BLaER1 treated with 17β-estradiol and CSF1 and Interleukin-3, amounts not matched to agents 10 nM and 100 nM (cell line): ENCODE results near the gene CNOT8.

Source experiments
- H3K27ac ChIP-seq, 11 experiments: shearing (Covaris generic); formaldehyde crosslinking; 2 replicates each; pipeline ENCODE4 v1.8.1; 2022
- H3K27me3 ChIP-seq, 11 experiments: shearing (Covaris generic); formaldehyde crosslinking; 2 replicates each; pipeline ENCODE4 v1.8.1; 2022
- H3K36me3 ChIP-seq, 11 experiments: shearing (Covaris generic); formaldehyde crosslinking; 2 replicates each; pipeline ENCODE4 v1.8.1; 2022
- H3K4me1 ChIP-seq, 10 experiments: shearing (Covaris generic); formaldehyde crosslinking; 2 replicates each; pipeline ENCODE4 v1.8.1; 2022
- H3K4me2 ChIP-seq, 11 experiments: shearing (Covaris generic); formaldehyde crosslinking; 2 replicates each; pipeline ENCODE4 v1.8.1; 2022
- H3K4me3 ChIP-seq, 10 experiments: shearing (Covaris generic); formaldehyde crosslinking; 2 replicates each; pipeline ENCODE4 v1.8.1; 2022
- H3K9ac ChIP-seq, 11 experiments: shearing (Covaris generic); formaldehyde crosslinking; 2 replicates each; pipeline ENCODE4 v1.8.1; 2022
- H3K9me3 ChIP-seq, 11 experiments: shearing (Covaris generic); formaldehyde crosslinking; replicated peaks in 1 of 11; 2 replicates each; pipeline ENCODE4 v1.8.1; 2022
- H4K20me1 ChIP-seq, 11 experiments: shearing (Covaris generic); formaldehyde crosslinking; 2 replicates each; pipeline ENCODE4 v1.8.1; 2022
- Cebpa-rat ChIP-seq, 11 experiments: shearing (Covaris generic); IDR thresholded peaks; 2 replicates each; pipeline ENCODE4 v1.8.1; 2022

The CNOT8 gene

GRCh38 chr5:154865466-154866184 lies 7.2 kb downstream of the CNOT8 start:
- Histone ChIP-seq H4K20me1 (peaks cover 88 to 100% (median 98%) of the 10 kb centered on the region in 11 experiments), H3K4me2 (no peak overlapping the region), H3K36me3 (peaks cover 72 to 94% (median 76%) of the 10 kb centered on the region in 11 experiments), H3K4me1 (peaks cover 26 to 41% (median 35%) of the 10 kb centered on the region in 10 experiments), H3K27me3 (no peaks in the 10 kb centered on the region), H3K9ac (no peak overlapping the region), H3K4me3 (no peak overlapping the region), H3K9me3 (no peaks in the 10 kb centered on the region), H3K27ac (no peak overlapping the region)
- TF ChIP-seq Cebpa-rat (IDR thresholded peaks at IDR 0.05), result no peak

- Histone ChIP-seq H3K9me3 (no peaks in the 10 kb centered on the region), H3K27ac (no peak overlapping the region), H3K9ac (no peak overlapping the region), H3K4me1 (peaks cover 18 to 29% (median 24%) of the 10 kb centered on the region in 10 experiments), H3K4me2 (no peak overlapping the region), H4K20me1 (peaks cover 80 to 100% (median 92%) of the 10 kb centered on the region in 11 experiments), H3K36me3 (peaks cover 85 to 100% (median 88%) of the 10 kb centered on the region in 11 experiments), H3K4me3 (no peak overlapping the region), H3K27me3 (no peaks in the 10 kb centered on the region)
- TF ChIP-seq Cebpa-rat (IDR thresholded peaks at IDR 0.05), result no peak
Measured at GRCh38 chr5:154866841-154867240, 8.4 kb downstream of the CNOT8 start.

GRCh38 chr5:154868702-154869101 lies 10.3 kb downstream of the CNOT8 start:
- no peak overlapping the region for H3K27ac ChIP-seq
- peaks cover 0 to 10% (median 7%) of the 10 kb centered on the region in 10 experiments; a peak in 18 of 20 replicates for H3K4me1 ChIP-seq
- H3K36me3 ChIP-seq, result peaks cover 96 to 100% (median 99%) of the 10 kb centered on the region in 11 experiments
- TF ChIP-seq Cebpa-rat (IDR thresholded peaks at IDR 0.05), result no peak
- H3K9ac ChIP-seq, result peak overlapping the region in 1 of 11 experiments; percentile 14; a peak in 1 of 22 replicates
- H4K20me1 ChIP-seq, result peaks cover 62 to 96% (median 74%) of the 10 kb centered on the region in 11 experiments
- H3K4me3 ChIP-seq, result no peak overlapping the region
- H3K9me3 ChIP-seq, result 0 out of 22 replicates have a peak, but pooled peaks cover 0 to 1% (median 0%) of the 10 kb centered on the region in 11 experiments
- H3K27me3 ChIP-seq, result no peaks in the 10 kb centered on the region
- H3K4me2 ChIP-seq, result peak overlapping the region in 3 of 11 experiments; percentile 5 to 24 (median 21); a peak in 3 of 22 replicates

- Histone ChIP-seq H3K9me3 (peaks cover 14 to 31% (median 21%) of the 10 kb centered on the region in 11 experiments; a peak in 21 of 22 replicates), H3K4me2 (no peak overlapping the region), H3K9ac (no peak overlapping the region), H3K4me3 (no peak overlapping the region), H3K27ac (no peak overlapping the region), H3K4me1 (peaks cover 0 to 9% (median 0%) of the 10 kb centered on the region in 10 experiments; a peak in 8 of 20 replicates), H3K27me3 (no peaks in the 10 kb centered on the region), H3K36me3 (peaks cover 96 to 100% (median 100%) of the 10 kb centered on the region in 11 experiments), H4K20me1 (peaks cover 37 to 84% (median 55%) of the 10 kb centered on the region in 11 experiments; a peak in 21 of 22 replicates)
- TF ChIP-seq Cebpa-rat (IDR thresholded peaks at IDR 0.05), result no peak
Measured at GRCh38 chr5:154871734-154872133, 13.3 kb downstream of the CNOT8 start.

GRCh38 chr5:154873791-154874331 lies 15.4 kb downstream of the CNOT8 start:
- no peak overlapping the region for H3K4me2 ChIP-seq
- H3K36me3 ChIP-seq, result peaks cover 96 to 100% (median 100%) of the 10 kb centered on the region in 11 experiments
- no peak overlapping the region for H3K27ac ChIP-seq
- no peak overlapping the region for H3K9ac ChIP-seq
- H3K27me3 ChIP-seq, result no peaks in the 10 kb centered on the region
- no peak for TF ChIP-seq Cebpa-rat (IDR thresholded peaks at IDR 0.05)
- H3K4me1 ChIP-seq, result peaks cover 0 to under 1% (median 0%) of the 10 kb centered on the region in 10 experiments; a peak in 5 of 20 replicates
- no peak overlapping the region for H3K4me3 ChIP-seq
- H4K20me1 ChIP-seq, result peaks cover 16 to 63% (median 33%) of the 10 kb centered on the region in 11 experiments; a peak in 20 of 22 replicates
- H3K9me3 ChIP-seq, result peaks cover 36 to 52% (median 42%) of the 10 kb centered on the region in 11 experiments

- Histone ChIP-seq H3K9ac (no peak overlapping the region), H3K4me1 (no peaks in the 10 kb centered on the region), H4K20me1 (peaks cover 0 to 17% (median 4%) of the 10 kb centered on the region in 11 experiments; a peak in 9 of 22 replicates), H3K4me3 (peak overlapping the region in 1 of 10 experiments; percentile 22; a peak in 2 of 20 replicates), H3K4me2 (no peak overlapping the region), H3K27me3 (no peaks in the 10 kb centered on the region), H3K36me3 (peaks cover 67 to 100% (median 84%) of the 10 kb centered on the region in 11 experiments), H3K27ac (no peak overlapping the region), H3K9me3 (peaks cover 45 to 73% (median 55%) of the 10 kb centered on the region in 11 experiments)
- TF ChIP-seq Cebpa-rat (IDR thresholded peaks at IDR 0.05), result no peak
Measured at GRCh38 chr5:154878642-154879335, 20.4 kb downstream of the CNOT8 start.

GRCh38 chr5:154881986-154882385 lies 23.6 kb downstream of the CNOT8 start:
- Histone ChIP-seq H3K4me3 (no peak overlapping the region), H3K9ac (no peak overlapping the region), H4K20me1 (no peaks in the 10 kb centered on the region), H3K27me3 (no peaks in the 10 kb centered on the region), H3K36me3 (peaks cover 45 to 100% (median 77%) of the 10 kb centered on the region in 11 experiments), H3K4me2 (no peak overlapping the region), H3K27ac (no peak overlapping the region), H3K4me1 (peaks cover 0 to 12% (median 0%) of the 10 kb centered on the region in 10 experiments; a peak in 7 of 20 replicates), H3K9me3 (peaks cover 56 to 77% (median 60%) of the 10 kb centered on the region in 11 experiments)
- no peak for TF ChIP-seq Cebpa-rat (IDR thresholded peaks at IDR 0.05)

GRCh38 chr5:154884424-154884823 lies 26.0 kb downstream of the CNOT8 start:
- H3K36me3 ChIP-seq, result peaks cover 47 to 100% (median 77%) of the 10 kb centered on the region in 11 experiments

More at GRCh38 chr5:154884424-154884823, 26.0 kb downstream of the CNOT8 start:
- Histone ChIP-seq H3K4me2 (no peak overlapping the region), H3K9ac (no peak overlapping the region), H3K27me3 (no peaks in the 10 kb centered on the region), H3K4me3 (no peak overlapping the region), H3K9me3 (peaks cover 46 to 73% (median 54%) of the 10 kb centered on the region in 11 experiments), H4K20me1 (no peaks in the 10 kb centered on the region), H3K27ac (no peak overlapping the region), H3K4me1 (peaks cover 0 to 12% (median 0%) of the 10 kb centered on the region in 10 experiments; a peak in 7 of 20 replicates)
- TF ChIP-seq Cebpa-rat (IDR thresholded peaks at IDR 0.05), result no peak
